Mucosa of rectum (tissue), 2 donors: ENCODE results near the gene RPL6.
"Not testable (repeated sequence)": the region's sequence is repeated elsewhere in the genome, so short reads cannot be mapped to it uniquely, and the experiment has no call there.

Experiments
- H3K27ac ChIP-seq, 2 donors: one replicate each; pipeline ENCODE4 v1.7.0; 2013; ENCODE audit warnings: inconsistent platforms in 2 of 2, low read depth in 2 of 2, low read length in 2 of 2
- H3K27me3 ChIP-seq, 2 donors: one replicate each; pipeline ENCODE4 v1.7.0; 2013; ENCODE audit warnings: low read length in 2 of 2; ENCODE audit not compliant: control insufficient read depth in 2 of 2, insufficient read depth in 2 of 2
- H3K36me3 ChIP-seq, 2 donors: one replicate each; pipeline ENCODE4 v1.7.0; 2013; ENCODE audit warnings: low read length in 2 of 2; ENCODE audit not compliant: control insufficient read depth in 2 of 2, insufficient read depth in 2 of 2
- H3K4me1 ChIP-seq, 2 donors: one replicate each; pipeline ENCODE4 v1.7.0; 2013; ENCODE audit warnings: low read length in 2 of 2, mild to moderate bottlenecking in 1 of 2; ENCODE audit not compliant: control insufficient read depth in 2 of 2, insufficient read depth in 2 of 2
- H3K4me3 ChIP-seq, 2 donors: one replicate each; pipeline ENCODE4 v1.7.0; 2013; ENCODE audit warnings: low read length in 2 of 2
- H3K9ac ChIP-seq, 2 donors: one replicate each; pipeline ENCODE4 v1.7.0; 2013; ENCODE audit warnings: low read length in 2 of 2, low read depth in 1 of 2, mild to moderate bottlenecking in 1 of 2
- H3K9me3 ChIP-seq, 2 donors: one replicate each; pipeline ENCODE4 v1.7.0; 2013; ENCODE audit warnings: low read length in 2 of 2; ENCODE audit not compliant: control insufficient read depth in 2 of 2
- donor health status: healthy.
- donor health status: Normal muscosa, but diverticular disease.

Gene RPL6

DNA sequence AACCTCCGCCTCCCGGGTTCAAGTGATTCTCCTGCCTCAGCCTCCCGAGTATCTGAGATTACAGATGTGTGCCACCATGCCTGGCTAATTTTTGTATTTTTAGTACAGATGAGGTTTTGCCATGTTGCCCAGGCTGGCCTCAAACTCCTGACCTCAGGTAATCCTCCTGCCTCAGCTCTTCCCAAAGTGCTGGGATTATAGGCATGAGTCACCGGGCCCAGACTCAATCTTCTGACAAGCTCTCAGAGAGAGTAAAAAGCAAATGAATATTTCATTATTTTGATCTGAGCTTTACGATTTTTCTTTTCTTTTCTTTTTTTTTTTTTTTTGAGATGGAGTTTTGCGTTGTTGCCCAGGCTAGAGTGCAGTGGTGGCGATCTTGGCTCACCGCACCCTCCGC, 31.2 kb upstream of the RPL6 start:
- not testable (repeated sequence) for H3K36me3 ChIP-seq, H3K4me3 ChIP-seq, H3K9me3 ChIP-seq, H3K27me3 ChIP-seq, H3K4me1 ChIP-seq, H3K27ac ChIP-seq, H3K9ac ChIP-seq

GRCh38 chr12:112439769-112440168, 30.4 kb upstream of the RPL6 start:
- Histone ChIP-seq H3K27ac (no peak overlapping the region), H3K9me3 (no peaks in the 10 kb centered on the region), H3K9ac (no peak overlapping the region), H3K36me3 (no peaks in the 10 kb centered on the region), H3K27me3 (no peaks in the 10 kb centered on the region), H3K4me3 (no peak overlapping the region), H3K4me1 (no peaks in the 10 kb centered on the region)

DNA sequence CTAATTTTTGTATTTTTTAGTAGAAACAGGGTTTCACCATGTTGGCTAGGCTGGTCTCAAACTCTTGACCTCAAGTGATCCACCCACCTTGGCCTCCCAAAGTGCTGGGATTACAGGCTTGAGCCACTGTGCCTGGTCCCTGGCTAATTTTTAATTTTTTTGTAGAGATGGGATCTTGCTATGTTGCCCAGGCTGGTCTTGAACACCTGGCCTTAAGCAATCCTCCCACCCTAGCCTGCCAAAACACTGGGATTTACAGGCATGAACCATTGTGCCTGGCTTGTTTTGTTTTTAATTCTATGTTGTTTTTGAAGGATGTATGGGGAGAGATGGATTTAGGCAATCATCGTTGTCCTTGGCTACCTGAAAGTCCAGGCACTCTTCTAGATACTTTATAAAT, 29.2 kb upstream of the RPL6 start:
- H3K4me1 ChIP-seq, H3K36me3 ChIP-seq, H3K4me3 ChIP-seq, H3K27ac ChIP-seq, H3K9me3 ChIP-seq, H3K27me3 ChIP-seq, H3K9ac ChIP-seq: not testable (repeated sequence)

GRCh38 chr12:112433551-112433950, 24.1 kb upstream of the RPL6 start:
- Histone ChIP-seq H3K9ac (no peak overlapping the region), H3K9me3 (no peaks in the 10 kb centered on the region), H3K27ac (no peak overlapping the region), H3K36me3 (no peaks in the 10 kb centered on the region), H3K4me3 (no peak overlapping the region), H3K27me3 (no peaks in the 10 kb centered on the region), H3K4me1 (no peaks in the 10 kb centered on the region)

DNA sequence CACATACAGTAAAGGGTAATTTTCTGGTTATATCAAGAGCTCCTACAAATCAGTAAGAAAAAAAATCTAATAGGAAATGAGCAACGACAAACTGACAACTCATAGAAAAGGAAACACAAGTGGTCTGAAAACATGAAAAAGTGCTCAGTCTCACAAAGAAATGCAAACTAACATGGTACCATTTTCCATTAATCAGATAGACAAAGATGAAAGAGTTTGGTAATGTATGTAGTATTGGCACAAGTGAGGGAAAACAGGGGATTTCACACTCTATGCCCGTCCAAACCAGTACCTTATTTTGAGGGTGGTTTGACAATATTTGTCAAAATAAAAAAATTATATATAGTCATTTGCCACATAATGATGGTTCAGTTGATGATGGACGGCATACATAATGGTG, 22.6 kb upstream of the RPL6 start:
- H3K4me1 ChIP-seq, result no peaks in the 10 kb centered on the region
- H3K27ac ChIP-seq, result no peak overlapping the region
- H3K36me3 ChIP-seq, result no peaks in the 10 kb centered on the region
- no peak overlapping the region for H3K4me3 ChIP-seq
- H3K9me3 ChIP-seq, result no peaks in the 10 kb centered on the region
- no peak overlapping the region for H3K9ac ChIP-seq
- no peaks in the 10 kb centered on the region for H3K27me3 ChIP-seq

DNA sequence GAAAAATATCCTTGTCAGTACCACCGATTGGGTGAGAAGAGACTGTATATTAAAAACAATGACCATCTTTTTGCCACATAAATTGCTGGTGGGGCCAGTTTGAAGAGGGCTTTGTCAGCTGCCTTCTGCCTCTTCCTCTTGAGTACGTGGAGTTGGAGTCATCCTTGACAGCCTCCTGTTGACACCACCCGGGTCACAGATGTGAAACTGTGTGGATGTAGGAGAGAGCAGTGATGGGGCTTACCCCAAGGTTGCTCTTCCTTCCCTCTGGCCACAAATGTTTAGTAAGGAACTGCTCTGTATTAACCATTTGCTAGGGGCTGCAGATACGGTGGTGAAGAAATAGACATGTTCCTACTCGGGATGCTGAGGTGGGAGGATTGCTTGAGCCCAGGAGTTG, 21.5 kb upstream of the RPL6 start:
- no peaks in the 10 kb centered on the region for H3K9me3 ChIP-seq
- no peak overlapping the region for H3K9ac ChIP-seq
- no peaks in the 10 kb centered on the region for H3K4me1 ChIP-seq
- H3K36me3 ChIP-seq, result peaks cover 0 to 2% of the 10 kb centered on the region in 2 donors
- no peak overlapping the region for H3K4me3 ChIP-seq
- H3K27me3 ChIP-seq, result no peaks in the 10 kb centered on the region
- H3K27ac ChIP-seq, result no peak overlapping the region

DNA sequence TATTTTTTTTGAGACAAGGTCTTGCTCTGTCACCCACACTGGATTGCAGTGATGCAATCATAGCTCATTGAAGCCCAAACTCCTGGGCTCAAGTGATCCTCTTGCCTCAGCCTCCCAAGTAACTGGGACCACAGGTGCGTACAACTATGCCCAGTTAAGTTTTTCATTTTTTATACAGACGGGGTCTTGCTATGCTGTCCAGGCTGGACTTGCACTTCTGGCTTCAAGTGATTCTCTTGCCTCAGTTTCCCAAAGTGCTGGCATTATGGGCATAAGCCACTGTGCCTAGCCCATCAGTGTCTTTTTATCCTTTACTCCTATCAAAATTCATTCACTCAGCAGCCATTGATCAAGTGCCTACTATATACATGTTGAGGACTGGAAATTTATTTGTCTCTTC, 18.4 kb upstream of the RPL6 start:
- Histone ChIP-seq H3K4me1 (no peaks in the 10 kb centered on the region), H3K9me3 (no peaks in the 10 kb centered on the region), H3K4me3 (no peak overlapping the region), H3K36me3 (peaks cover 0 to 2% of the 10 kb centered on the region in 2 donors), H3K27me3 (no peaks in the 10 kb centered on the region), H3K27ac (no peak overlapping the region), H3K9ac (no peak overlapping the region)

- Histone ChIP-seq H3K9ac (no peak overlapping the region), H3K36me3 (peaks cover 0 to 2% of the 10 kb centered on the region in 2 donors), H3K9me3 (no peaks in the 10 kb centered on the region), H3K4me1 (no peaks in the 10 kb centered on the region), H3K4me3 (no peak overlapping the region), H3K27me3 (no peaks in the 10 kb centered on the region), H3K27ac (no peak overlapping the region)
Observed at GRCh38 chr12:112425582-112426382, 16.4 kb upstream of the RPL6 start.

DNA sequence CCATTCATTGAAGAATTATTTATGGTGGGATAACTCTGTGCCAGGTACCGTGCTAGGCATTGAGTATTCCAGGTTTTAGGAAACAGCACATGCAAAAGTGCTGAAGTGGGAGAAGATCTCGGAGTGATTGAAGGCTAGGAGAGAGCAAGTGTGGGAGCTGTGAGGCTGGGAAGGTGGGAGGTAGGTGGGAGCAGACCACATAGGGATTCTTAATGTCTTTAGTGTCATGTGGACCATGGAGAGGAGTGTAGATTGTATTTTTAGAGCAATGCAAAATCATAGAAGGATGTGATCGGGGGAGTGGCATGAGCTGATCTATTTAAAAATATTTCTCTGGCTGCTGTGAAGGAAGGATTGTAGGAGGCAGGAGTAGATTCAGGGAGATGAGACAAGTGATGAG, 14.7 kb upstream of the RPL6 start:
- no peak overlapping the region for H3K9ac ChIP-seq
- H3K4me1 ChIP-seq, result peaks cover 4 to 7% of the 10 kb centered on the region in 2 donors
- no peak overlapping the region for H3K27ac ChIP-seq

DNA sequence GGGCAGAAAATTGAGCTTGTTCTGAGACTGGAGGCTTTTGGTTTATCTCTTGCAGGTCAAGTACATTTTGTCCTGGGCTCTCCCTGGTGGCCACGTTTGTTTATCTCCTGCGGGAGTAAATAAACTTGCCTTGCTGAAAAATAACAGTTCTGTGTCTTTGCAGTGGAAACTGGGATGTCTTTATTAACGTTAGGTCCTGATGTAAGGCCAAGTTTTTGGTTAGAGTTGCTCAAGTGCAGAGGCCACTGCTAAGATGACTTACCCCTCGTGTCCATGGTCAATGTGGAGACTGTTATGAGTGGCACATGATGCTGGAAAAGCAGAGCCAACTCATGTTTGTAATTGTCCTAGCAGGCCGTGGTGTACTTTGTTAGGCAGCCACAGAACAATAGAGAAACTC, 13.1 kb upstream of the RPL6 start:
- Histone ChIP-seq H3K4me1 (peaks cover 4 to 12% of the 10 kb centered on the region in 2 donors), H3K27me3 (no peaks in the 10 kb centered on the region), H3K9me3 (no peaks in the 10 kb centered on the region), H3K9ac (no peak overlapping the region), H3K27ac (no peak overlapping the region), H3K4me3 (no peak overlapping the region), H3K36me3 (peaks cover 0 to 2% of the 10 kb centered on the region in 2 donors)

More for the DNA sequence above, 14.7 kb upstream of the RPL6 start:
- Histone ChIP-seq H3K4me3 (no peak overlapping the region), H3K9me3 (no peaks in the 10 kb centered on the region), H3K36me3 (peaks cover 0 to 2% of the 10 kb centered on the region in 2 donors), H3K27me3 (no peaks in the 10 kb centered on the region)
